HG03439 (cell line): ENCODE data around the gene KIF24.
A peak's percentile ranks its signal among the peaks of the same experiment; 100 is the strongest.
"Not testable (repeated sequence)": the region's sequence is repeated elsewhere in the genome, so short reads cannot be mapped to it uniquely, and the experiment has no call there.

Source experiments
- ATAC-seq: cut with Tn5 transposase; IDR thresholded peaks from one replicate; pipeline ENCODE4 v1.9.1; 2021; ENCODE audit warnings: mild to moderate bottlenecking, moderate library complexity; ENCODE audit not compliant: unreplicated experiment

The KIF24 gene

GRCh38 chr9:34328987-34329832 is at the start of gene KIF24, which contains the start of gene NUDT2:
TSS of gene KIF24 (minus strand) at chr9:34329268. CDS start at chr9:34311346, 17,922 bp downstream.
TSS of gene NUDT2 (plus strand) at chr9:34329569. CDS start at chr9:34339040, 9,471 bp downstream.
- peak; percentile 97 for ATAC-seq

- no peak for ATAC-seq
These were observed 49.5 kb upstream of the KIF24 start for GRCh38 chr9:34378376-34379060.

- ATAC-seq = no peak
These were observed 48.3 kb upstream of the KIF24 start for GRCh38 chr9:34377404-34377746.

DNA sequence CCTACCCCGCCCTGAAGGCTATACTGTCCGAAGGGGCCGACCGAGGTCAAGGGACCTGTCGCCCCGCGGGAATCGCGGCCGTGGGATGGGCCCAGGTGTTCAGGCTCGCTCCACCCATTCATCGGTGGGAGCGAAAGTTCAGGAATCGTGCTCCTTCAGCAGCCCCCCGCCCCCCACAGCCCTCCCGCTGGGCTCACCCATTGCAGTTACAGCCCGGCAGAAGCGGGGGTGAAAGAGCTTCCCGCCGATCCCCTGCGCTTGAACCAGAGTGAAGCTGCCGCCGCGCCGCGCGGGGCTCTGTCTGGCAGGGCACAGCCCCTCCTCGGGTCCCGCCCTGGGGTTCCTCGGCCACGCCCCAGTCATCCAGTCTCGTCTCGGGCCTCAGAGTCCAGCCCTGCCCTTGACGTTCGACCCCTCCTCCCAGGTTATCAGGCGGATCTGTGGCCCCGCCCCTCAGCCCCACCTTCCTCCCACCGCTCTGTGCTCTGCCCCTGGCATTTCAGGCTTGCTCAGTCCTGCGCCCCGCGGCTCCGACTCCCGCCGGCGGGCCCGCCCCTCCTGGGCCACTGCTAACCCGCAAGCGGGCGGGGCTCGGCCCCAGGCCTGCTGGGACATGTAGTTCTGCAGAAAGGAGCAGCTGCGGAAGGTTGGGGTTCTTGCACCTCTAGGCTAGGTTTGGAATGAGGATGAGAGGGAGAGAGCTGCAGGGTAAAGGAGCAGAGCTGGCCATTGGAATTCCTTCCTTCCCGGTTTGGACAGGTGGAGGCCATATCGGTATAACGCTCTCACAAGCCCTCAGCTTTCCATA is 47.7 kb upstream of the KIF24 start, which contains the start of gene MYORG:
Gene MYORG, minus strand, starts transcription at position 303 of the 808 bp plus-strand sequence. CDS start 3,955 bp downstream, outside the sequence.
- ATAC-seq = peak; percentile 82

DNA sequence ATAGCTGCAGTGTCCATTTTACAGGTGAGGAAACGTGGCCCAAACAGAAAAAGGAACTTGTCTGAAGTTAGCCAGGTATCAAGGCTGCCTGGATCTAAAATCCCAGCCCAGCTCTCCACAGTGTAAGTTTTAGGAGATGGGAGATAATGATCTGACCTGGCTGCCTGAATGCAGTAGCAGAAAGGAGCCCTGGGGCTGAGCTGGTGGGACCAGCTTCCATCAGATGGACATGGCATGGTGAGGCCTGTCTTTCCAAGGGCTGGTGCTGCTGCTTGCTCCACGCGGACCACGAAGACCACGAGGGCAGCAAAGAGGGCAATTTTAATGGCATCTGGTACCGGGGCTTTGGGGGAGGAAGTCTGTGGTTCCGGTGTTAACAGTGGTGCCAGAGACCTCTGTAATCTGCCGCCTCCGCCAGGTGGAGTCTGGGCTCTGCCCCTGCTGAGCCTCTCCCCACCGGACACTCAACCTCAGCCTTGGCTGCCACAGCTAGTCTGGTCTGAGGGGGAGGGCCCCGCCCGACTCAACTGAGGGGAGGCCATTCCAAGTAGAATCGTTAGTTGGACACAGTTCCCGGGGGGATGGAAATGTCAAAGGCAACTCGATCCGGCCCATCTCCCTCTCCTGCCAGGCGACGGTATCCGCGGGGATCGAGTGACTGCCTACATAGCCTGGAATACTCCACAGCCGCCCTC is 47.0 kb upstream of the KIF24 start:
- peak; percentile 23 for ATAC-seq

- ATAC-seq = no peak
These were observed 46.0 kb upstream of the KIF24 start for GRCh38 chr9:34374905-34375552.

DNA sequence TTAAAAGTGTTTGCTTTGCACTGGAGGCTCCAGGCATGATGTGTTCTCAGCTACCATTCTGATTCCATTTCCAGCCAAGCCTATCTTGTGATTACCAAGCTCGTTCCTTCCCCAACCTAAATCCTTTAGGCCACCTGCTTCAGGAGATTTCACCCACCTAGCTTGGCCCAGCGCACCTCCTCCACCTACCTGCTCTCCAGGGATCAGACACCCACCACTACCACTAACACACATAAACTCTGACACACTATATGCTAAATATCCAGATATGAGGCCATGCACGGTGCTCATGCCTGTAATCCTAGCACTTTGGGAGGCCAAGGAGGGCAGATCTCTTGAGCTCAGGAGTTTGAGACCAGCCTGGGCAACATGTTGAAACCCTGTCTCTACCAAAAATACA is 45.3 kb upstream of the KIF24 start:
- ATAC-seq = no peak

- ATAC-seq = no peak
These were observed 44.7 kb upstream of the KIF24 start for GRCh38 chr9:34373749-34374148.

- no peak for ATAC-seq
These were observed 43.5 kb upstream of the KIF24 start for GRCh38 chr9:34372467-34373011.

GRCh38 chr9:34371886-34372466 is 42.9 kb upstream of the KIF24 start:
- no peak for ATAC-seq

- ATAC-seq = no peak
These were observed 42.2 kb upstream of the KIF24 start for GRCh38 chr9:34370970-34371880.

DNA sequence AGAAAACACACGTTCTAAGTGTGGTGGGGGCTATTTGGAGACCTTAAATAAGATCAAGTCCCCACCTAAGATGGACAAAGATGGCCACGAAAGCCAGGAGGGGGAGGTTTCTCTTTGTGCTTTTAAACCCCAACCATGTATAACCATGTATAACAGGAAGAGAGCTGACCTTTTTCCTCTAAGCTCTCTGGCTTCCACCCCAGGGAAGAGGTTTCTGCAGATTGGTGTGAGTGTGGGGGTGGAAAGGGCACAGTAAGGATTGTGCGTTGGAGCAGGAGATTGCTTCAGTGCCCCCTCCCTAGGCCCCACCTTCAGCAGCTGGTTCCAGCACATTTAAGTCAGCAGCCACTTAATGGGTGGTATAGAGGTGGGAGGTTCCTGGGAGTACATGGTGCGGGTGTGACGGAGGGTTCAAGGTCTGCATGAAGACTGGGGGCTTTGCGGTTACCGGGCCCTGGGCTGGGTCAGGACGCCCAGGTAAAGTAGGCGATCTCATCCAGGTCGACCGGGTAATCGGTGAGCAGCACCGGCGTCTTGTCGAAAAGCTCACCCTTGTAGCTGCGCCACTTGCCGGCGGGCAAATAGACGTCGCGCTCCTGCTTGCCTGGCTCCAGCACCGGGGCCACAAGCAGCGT is 41.4 kb upstream of the KIF24 start:
- ATAC-seq = no peak

DNA sequence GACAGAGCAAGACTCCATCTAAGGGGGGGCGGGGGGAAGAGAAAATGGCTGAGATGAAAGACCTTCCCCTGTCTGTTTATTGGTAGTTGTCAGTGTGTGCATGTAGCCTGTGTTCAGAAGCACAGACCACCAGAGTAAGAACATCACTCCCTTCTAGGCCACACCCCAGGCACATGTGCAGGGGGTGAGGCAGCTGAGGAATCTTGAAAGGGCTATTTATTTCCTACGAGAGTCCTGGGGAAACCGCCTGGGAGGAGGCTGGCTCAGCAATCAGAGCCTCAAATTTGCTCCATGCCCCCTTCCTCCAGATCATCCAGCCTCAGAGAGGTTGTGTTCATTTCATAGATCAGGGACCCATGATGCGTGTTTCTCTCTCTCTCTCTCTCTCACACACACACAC is 40.6 kb upstream of the KIF24 start:
- no peak for ATAC-seq

DNA sequence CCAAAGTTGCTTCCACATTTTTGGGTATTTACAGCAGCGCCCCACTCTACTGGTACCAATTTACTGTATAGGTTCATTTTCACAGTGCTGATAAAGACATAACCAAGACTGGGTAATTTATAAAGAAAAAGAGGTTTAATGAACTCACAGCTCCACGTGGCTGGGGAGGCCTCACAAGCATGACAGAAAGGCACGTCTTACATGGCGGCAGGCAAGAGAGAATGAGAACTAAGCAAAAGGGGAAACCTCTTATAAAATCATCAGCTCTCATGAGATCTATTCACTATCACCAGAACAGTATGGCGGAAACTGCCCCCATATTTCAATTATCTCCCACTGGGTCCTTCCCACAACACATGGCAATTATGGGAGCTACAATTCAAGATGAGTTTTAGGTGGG is 39.7 kb upstream of the KIF24 start:
- not testable (repeated sequence) for ATAC-seq

GRCh38 chr9:34367751-34368410 is 38.8 kb upstream of the KIF24 start:
- not testable (repeated sequence) for ATAC-seq

DNA sequence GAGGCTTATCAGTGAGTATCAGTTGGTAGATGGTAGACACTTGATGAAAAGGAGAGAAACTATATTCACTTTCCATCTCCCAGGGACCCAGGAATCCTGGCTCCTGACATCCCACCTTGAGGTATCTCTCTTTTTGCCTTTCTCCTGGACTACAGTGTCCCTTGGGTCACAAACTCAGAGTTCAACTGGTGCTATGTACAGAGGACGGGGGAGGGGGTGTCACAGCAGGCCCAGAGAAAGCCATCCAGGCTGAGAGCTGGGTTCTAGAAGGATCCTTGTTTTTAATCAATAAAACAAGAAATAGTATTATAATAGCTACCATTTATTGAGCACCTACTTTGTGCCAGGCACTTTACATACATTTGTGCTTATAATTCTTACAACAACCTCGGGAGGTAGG is 37.3 kb upstream of the KIF24 start:
- ATAC-seq = no peak

DNA sequence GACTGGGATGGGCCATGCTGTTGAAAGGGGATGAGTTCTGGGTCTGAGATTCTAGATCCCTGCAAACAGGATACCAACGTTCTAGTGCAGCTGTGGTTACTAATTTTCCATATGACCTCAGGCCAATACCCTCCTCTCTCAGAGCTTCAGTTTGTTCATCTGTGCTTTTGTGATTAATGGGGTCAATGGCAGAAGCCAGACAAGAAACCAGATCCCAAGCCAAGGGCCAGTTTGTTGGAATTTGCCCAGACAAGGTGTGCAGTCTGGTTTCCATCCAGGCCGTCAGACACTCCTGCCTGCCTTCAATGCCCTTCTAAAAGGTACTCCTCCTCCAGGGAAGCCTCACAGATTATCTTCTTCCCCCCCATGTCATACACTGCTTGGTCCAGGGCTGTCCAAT is 36.2 kb upstream of the KIF24 start:
- ATAC-seq = no peak
